HTR-8/SVneo (cell line): ENCODE measurements around the gene MC1R.
"Not testable (repeated sequence)": the region's sequence is repeated elsewhere in the genome, so short reads cannot be mapped to it uniquely, and the experiment has no call there.

Source experiments
- DNase-seq: peaks from one replicate; pipeline ENCODE4 v3.0.0; 2011; ENCODE audit warnings: low spot score, mixed read lengths; ENCODE audit not compliant: insufficient read length
- FAIRE-seq: peaks from 2 replicates; lab custom pipeline; 2011; peaks lifted over from hg19 to GRCh38; lab: Jason Lieb, UNC

The MC1R gene

DNA sequence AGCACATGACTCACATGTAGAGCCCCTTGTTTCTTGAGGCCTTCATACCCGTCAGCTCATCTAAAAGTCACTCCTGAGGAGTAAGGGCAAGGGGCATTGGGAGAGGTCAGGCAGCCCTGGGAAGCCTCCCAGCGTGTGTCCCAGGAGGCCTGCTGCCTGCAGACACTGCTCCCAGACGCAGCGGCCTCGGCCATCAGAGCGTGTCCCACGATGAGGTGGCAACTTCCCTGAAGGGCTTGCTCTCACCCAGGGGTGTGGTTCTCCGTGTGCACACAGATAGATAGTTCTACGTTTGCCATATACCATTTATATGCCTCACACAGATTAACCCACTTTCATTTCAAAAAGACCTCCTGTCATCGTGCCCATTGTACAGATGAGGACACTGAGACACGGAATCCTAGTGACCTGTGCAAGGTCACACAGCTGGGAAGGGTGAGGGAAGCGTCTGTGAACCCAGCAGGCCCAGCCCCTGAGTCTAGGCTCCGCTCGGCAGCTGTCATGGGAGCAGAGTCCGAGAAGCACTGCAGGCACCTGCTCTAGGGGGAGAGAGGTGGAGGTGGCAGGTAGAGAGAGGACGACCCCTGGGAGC lies 12.7 kb downstream of the MC1R start:
- DNase-seq = no peak
- FAIRE-seq = no peak

- no peak for FAIRE-seq
- no peak for DNase-seq
Measured at GRCh38 chr16:89931964-89932363, 13.3 kb downstream of the MC1R start.

- DNase-seq = not testable (repeated sequence)
- peak; percentile 4 for FAIRE-seq
Measured at GRCh38 chr16:89934019-89934418, 15.4 kb downstream of the MC1R start.

GRCh38 chr16:89934611-89935553 lies 16.2 kb downstream of the MC1R start:
- no peak for DNase-seq
- no peak for FAIRE-seq

GRCh38 chr16:89935620-89936019 lies 17.0 kb downstream of the MC1R start:
- FAIRE-seq, DNase-seq: not testable (repeated sequence)

DNA sequence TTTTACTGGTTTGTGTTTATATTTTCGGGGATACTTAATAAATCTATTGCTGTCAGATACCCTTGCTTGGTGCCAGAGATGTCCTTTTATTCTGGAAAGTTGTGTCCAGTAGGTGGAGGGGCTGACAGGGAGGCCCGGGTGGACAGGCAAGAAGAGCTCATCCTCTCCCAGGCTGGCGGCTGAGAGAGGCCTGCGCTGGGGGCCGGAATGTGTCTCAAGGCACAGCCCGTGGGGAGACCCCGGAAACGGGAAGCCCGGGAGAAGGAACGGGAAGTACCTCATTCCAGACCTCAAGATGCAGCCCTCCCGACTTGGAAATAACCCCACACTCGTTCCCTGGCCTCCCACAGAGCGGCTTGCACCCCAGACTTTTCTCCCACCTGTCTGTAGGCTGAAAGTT lies 17.4 kb downstream of the MC1R start:
- no peak for DNase-seq

DNA sequence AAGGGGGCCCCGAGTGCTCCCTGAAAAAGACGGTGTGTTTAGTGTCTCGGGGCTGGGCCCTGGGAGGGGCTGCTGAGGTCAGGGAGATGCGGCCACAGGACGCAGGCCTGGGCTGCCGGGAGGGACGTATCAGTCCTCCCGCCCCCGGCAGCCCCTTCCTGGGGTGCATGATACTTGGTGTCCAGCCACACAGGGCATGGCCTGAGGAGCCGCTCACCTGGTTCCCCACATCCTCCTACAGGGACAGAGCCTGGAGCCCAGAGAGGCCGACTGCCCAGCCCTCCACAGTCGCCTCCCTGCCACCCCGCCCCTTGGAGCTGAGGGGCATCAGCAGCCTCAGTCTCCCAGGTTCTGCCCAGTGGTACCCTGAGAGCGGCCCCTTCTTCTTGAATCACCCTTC lies 17.8 kb downstream of the MC1R start:
- FAIRE-seq = no peak
- no peak for DNase-seq

More for the DNA sequence above, 17.4 kb downstream of the MC1R start:
- FAIRE-seq = no peak

DNA sequence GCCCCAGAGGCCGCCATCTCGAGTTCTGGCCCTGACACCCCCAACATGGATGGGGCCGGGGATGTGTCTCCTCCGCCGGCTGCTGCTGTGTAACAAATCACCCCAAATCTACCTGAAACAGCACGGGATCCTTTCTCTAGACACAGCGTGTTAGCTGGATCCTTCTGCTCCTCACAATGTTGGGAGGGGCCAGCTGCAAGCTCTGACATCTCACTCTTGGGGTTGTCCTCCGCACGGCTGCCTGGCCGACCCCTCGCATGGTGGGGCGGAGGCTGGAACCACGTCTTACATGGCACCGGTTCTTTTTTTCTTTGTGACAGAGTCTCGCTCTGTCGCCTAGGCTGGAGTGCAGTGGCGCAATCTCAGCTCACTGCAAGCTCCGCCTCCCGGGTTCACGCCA lies 18.3 kb downstream of the MC1R start:
- DNase-seq (no peak), FAIRE-seq (no peak)

GRCh38 chr16:89938175-89938885 lies 19.7 kb downstream of the MC1R start:
- DNase-seq = no peak
- no peak for FAIRE-seq

DNA sequence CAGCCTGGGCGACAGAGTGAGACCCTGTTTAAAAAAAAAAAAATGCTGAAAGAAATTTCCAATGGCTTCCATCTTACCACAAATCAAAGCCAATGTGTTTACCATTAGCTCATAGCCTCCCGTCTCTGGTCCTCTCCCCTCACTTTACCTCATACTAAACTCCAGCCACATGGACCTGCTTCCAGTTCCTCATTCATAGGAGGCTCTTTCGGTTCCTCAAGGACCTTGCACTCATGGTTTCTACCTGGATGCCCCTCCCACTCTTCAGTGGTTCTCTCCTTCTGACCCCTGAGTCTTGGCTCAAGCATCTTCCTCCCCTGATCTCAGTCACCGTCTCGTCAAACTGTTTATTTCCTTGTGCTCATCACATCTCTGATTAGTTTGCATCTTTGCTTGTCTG lies 26.1 kb downstream of the MC1R start:
- no peak for DNase-seq
- no peak for FAIRE-seq

DNA sequence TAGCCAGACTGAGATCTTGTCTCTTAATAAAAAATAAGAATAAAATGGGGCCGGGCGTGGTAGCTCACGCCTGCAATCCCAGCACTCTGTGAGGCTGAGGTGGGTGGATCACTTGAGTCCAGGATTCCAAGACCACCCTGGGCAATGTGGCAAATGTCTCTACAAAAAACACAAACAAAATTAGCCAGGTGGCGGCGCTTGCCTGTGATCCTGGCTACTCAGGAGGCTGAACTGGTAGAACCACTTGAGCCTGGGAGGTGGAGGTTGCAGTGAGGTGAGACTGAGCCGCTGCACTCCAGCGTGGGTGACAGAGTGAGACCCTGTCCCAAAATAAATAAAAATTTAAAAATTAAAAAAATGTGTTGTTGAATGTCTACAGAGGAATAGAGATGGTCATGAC lies 27.0 kb downstream of the MC1R start:
- FAIRE-seq = no peak
- DNase-seq = no peak

DNA sequence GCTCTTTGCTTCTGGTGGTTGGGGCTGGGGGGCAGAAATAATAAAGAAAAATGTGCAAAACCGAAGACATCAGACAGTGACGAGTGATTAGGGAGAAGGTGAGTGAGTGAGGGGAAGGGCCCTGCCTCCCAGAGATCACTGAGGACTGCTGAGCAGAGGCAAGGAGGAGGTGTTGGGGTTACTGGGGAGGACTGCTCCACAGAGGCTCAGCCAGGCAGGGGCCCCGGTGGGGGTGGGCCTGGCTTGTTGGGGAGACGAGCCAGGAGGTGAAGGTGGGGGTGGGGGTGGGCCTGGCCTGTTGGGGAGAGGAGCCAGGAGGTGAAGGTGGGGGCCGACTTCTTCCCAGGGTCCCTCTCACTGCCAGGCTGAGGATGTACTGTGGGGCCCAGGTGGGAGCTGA lies 27.9 kb downstream of the MC1R start:
- DNase-seq (no peak), FAIRE-seq (no peak)

GRCh38 chr16:89949121-89949742 lies 30.6 kb downstream of the MC1R start:
- no peak for DNase-seq

DNA sequence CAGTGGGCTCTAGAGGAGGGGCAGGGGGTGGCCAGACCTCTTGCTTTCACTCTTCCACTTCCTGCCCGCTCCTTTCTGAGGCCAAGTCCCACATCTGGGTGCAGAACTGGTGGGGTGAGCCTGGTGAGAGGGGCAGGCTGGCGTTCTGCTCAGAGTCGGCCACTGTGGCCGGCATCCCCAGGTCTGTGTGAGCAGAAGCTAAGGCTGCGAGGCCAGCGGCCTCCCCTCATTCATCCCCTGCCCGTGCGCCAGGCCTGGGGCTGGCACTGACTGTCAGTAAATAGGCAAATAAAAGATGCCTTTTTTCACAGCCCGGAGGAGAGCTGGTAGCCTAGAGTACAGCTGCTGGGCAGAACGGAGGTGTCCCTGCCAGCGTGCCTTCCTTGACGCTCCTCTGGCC lies 31.1 kb downstream of the MC1R start:
- no peak for FAIRE-seq
- DNase-seq = no peak

More at GRCh38 chr16:89949121-89949742, 30.6 kb downstream of the MC1R start:
- FAIRE-seq = no peak

DNA sequence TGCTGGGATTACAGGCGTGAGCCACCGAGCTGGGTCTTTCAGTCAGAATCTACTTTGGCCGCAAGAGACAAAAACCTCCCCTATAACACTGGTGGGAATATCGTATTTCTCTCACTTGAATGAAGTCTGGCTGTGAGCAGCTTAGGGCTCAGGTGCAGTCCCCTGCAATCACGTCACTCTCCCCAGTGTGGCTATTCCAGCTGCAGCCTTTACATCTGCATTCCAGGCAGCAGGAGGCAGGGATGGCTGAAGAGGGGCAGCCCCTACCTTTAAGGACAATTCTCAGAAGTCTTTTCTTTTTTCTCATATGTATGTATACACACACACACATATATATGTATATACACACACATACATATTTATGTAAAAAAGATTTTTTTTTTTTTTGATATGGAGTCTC lies 32.8 kb downstream of the MC1R start:
- no peak for FAIRE-seq
- no peak for DNase-seq

DNA sequence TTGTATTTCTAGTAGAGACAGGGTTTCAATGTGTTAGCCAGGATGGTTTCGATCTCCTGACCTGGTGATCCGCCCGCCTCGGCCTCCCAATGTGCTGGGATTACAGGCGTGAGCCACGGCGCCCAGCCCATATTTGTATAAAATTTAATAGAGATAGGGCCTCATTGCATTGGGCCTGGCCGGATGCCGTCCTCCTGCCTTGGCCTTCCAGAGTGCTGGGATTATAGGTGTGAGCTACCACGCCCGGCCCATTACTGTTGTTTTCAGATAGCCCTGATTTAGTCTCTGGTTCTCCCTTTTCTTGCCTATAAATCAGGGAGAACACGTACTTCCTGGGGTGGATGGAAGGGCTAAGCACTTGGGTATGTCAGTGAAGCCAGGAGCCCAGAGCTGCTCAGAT lies 33.4 kb downstream of the MC1R start:
- FAIRE-seq (no peak), DNase-seq (no peak)

- FAIRE-seq = no peak
- DNase-seq = no peak
Measured at GRCh38 chr16:89952551-89952950, 33.9 kb downstream of the MC1R start.

DNA sequence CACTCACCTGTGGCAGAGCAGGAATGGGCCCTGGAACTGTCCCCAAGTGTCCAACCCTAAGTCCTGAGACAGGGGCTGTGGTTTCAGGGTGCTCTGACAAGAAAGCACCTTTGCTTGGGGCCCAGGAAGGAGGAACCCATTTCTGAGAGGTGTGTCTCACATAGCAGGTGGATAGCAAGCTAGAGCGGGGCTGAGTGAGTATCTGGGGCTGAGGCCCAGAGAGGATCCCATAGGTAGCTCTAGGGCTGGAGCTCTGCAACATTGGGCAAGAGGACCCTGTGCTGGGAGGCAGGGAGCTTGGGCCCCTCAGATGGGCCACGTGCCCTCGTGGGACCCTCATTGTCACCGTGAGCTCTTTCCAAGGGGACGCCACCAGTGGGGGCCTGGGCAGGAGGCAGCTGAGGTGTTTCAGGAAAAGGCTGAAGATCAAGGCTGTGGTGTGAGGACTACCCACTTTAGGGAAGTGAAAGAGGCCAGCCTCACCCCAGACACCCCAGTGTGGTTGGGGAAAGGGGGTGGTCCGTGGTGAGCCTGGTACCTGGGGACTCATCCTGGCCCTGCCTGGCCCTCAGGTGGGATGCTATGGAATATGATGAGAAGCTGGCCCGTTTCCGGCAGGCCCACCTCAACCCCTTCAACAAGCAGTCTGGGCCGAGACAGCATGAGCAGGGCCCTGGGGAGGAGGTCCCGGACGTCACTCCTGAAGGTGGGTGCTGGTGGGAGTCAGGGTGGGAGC lies 35.2 kb downstream of the MC1R start:
- no peak for FAIRE-seq
- DNase-seq = no peak

GRCh38 chr16:89954462-89954861 lies 35.8 kb downstream of the MC1R start:
- DNase-seq = no peak
- FAIRE-seq = no peak
